IPS-20b (cell line): ENCODE results near the gene TMEM232.

ENCODE experiments used
- H3K27ac ChIP-seq: one replicate; pipeline ENCODE4 v1.5.1; 2013; ENCODE audit warnings: low read length
- H3K27me3 ChIP-seq: 2 replicates; pipeline ENCODE4 v1.6.1; 2013; ENCODE audit warnings: mild to moderate bottlenecking, low read length, inconsistent platforms; ENCODE audit not compliant: insufficient read depth
- H3K36me3 ChIP-seq: 2 replicates; pipeline ENCODE4 v1.6.1; 2013; ENCODE audit warnings: low read depth, mild to moderate bottlenecking, inconsistent platforms, low read length, moderate library complexity; ENCODE audit not compliant: insufficient read depth
- H3K4me1 ChIP-seq: 2 replicates; pipeline ENCODE4 v1.6.1; 2013; ENCODE audit warnings: mild to moderate bottlenecking, control low read depth, inconsistent platforms, low read length, moderate library complexity; ENCODE audit not compliant: insufficient read depth
- H3K4me3 ChIP-seq: 2 replicates; pipeline ENCODE4 v1.5.1; 2013; ENCODE audit warnings: mild to moderate bottlenecking, low read length, inconsistent platforms
- H3K9ac ChIP-seq: 2 replicates; pipeline ENCODE4 v1.6.1; 2013; ENCODE audit warnings: low read depth, mild to moderate bottlenecking, inconsistent platforms, low read length, moderate library complexity
- H3K9me3 ChIP-seq: 2 replicates; pipeline ENCODE4 v1.6.1; 2013; ENCODE audit warnings: mild to moderate bottlenecking, low read depth, low read length, inconsistent platforms; ENCODE audit not compliant: insufficient read depth

TMEM232 gene

GRCh38 chr5:110726249-110727024 is at the start of gene TMEM232:
TSS of gene TMEM232 (minus strand) at chr5:110726671. CDS start at chr5:110667352, 59,319 bp downstream.
- Histone ChIP-seq H3K27ac (no peak within 1 kb of the TSS), H3K9ac (peak within 1 kb of the TSS; percentile 59; the same call in 1 of the 2 replicates), H3K36me3 (no peaks in the 10 kb centered on the region), H3K4me1 (no peaks in the 10 kb centered on the region), H3K27me3 (no peaks in the 10 kb centered on the region), H3K9me3 (no peaks in the 10 kb centered on the region), H3K4me3 (peak within 1 kb of the TSS; percentile 76)

GRCh38 chr5:110770286-110770685 is 43.8 kb upstream of the TMEM232 start:
- Histone ChIP-seq H3K9me3 (no peaks in the 10 kb centered on the region), H3K36me3 (no peaks in the 10 kb centered on the region), H3K27me3 (no peaks in the 10 kb centered on the region), H3K9ac (no peak overlapping the region), H3K4me1 (no peaks in the 10 kb centered on the region), H3K4me3 (no peak overlapping the region), H3K27ac (no peak overlapping the region)

GRCh38 chr5:110769000-110769681 is 42.7 kb upstream of the TMEM232 start:
- Histone ChIP-seq H3K27ac (no peak overlapping the region), H3K36me3 (no peaks in the 10 kb centered on the region), H3K27me3 (no peaks in the 10 kb centered on the region), H3K9ac (no peak overlapping the region), H3K4me1 (no peaks in the 10 kb centered on the region), H3K9me3 (no peaks in the 10 kb centered on the region), H3K4me3 (no peak overlapping the region)

- Histone ChIP-seq H3K4me3 (no peak overlapping the region), H3K9me3 (no peaks in the 10 kb centered on the region), H3K9ac (no peak overlapping the region), H3K4me1 (no peaks in the 10 kb centered on the region), H3K27ac (no peak overlapping the region), H3K27me3 (no peaks in the 10 kb centered on the region), H3K36me3 (no peaks in the 10 kb centered on the region)
These were observed 41.8 kb upstream of the TMEM232 start for GRCh38 chr5:110768138-110768860.

GRCh38 chr5:110760158-110760557 is 33.7 kb upstream of the TMEM232 start:
- H3K36me3 ChIP-seq = peaks cover 50% of the 10 kb centered on the region

GRCh38 chr5:110757118-110757729 is 30.8 kb upstream of the TMEM232 start:
- Histone ChIP-seq H3K36me3 (peaks cover 47% of the 10 kb centered on the region), H3K4me1 (no peaks in the 10 kb centered on the region)

More at GRCh38 chr5:110760158-110760557, 33.7 kb upstream of the TMEM232 start:
- no peak overlapping the region for H3K4me3 ChIP-seq
- H3K4me1 ChIP-seq = no peaks in the 10 kb centered on the region
- H3K27me3 ChIP-seq = no peaks in the 10 kb centered on the region
- H3K9me3 ChIP-seq = no peaks in the 10 kb centered on the region
- H3K27ac ChIP-seq = no peak overlapping the region
- H3K9ac ChIP-seq = no peak overlapping the region

GRCh38 chr5:110754181-110754580 is 27.7 kb upstream of the TMEM232 start:
- H3K36me3 ChIP-seq = peaks cover 22% of the 10 kb centered on the region
- H3K9ac ChIP-seq = no peak overlapping the region
- H3K4me1 ChIP-seq = no peaks in the 10 kb centered on the region
- no peak overlapping the region for H3K27ac ChIP-seq
- no peaks in the 10 kb centered on the region for H3K9me3 ChIP-seq
- no peak overlapping the region for H3K4me3 ChIP-seq
- H3K27me3 ChIP-seq = no peaks in the 10 kb centered on the region

More at GRCh38 chr5:110757118-110757729, 30.8 kb upstream of the TMEM232 start:
- no peak overlapping the region for H3K9ac ChIP-seq
- no peak overlapping the region for H3K27ac ChIP-seq
- H3K9me3 ChIP-seq = no peaks in the 10 kb centered on the region
- H3K4me3 ChIP-seq = no peak overlapping the region
- no peaks in the 10 kb centered on the region for H3K27me3 ChIP-seq

- Histone ChIP-seq H3K27me3 (no peaks in the 10 kb centered on the region), H3K36me3 (peaks cover 25% of the 10 kb centered on the region), H3K27ac (no peak overlapping the region), H3K9me3 (no peaks in the 10 kb centered on the region), H3K9ac (no peak overlapping the region), H3K4me3 (no peak overlapping the region), H3K4me1 (no peaks in the 10 kb centered on the region)
These were observed 27.1 kb upstream of the TMEM232 start for GRCh38 chr5:110753600-110753999.

GRCh38 chr5:110752953-110753352 is 26.5 kb upstream of the TMEM232 start:
- no peak overlapping the region for H3K9ac ChIP-seq
- H3K9me3 ChIP-seq = no peaks in the 10 kb centered on the region
- H3K27ac ChIP-seq = no peak overlapping the region
- no peaks in the 10 kb centered on the region for H3K4me1 ChIP-seq
- H3K36me3 ChIP-seq = peaks cover 24% of the 10 kb centered on the region
- H3K27me3 ChIP-seq = no peaks in the 10 kb centered on the region
- no peak overlapping the region for H3K4me3 ChIP-seq

GRCh38 chr5:110751902-110752762 is 25.7 kb upstream of the TMEM232 start:
- Histone ChIP-seq H3K9me3 (no peaks in the 10 kb centered on the region), H3K36me3 (peaks cover 21% of the 10 kb centered on the region), H3K4me1 (no peaks in the 10 kb centered on the region), H3K27ac (no peak overlapping the region), H3K4me3 (no peak overlapping the region), H3K9ac (no peak overlapping the region), H3K27me3 (no peaks in the 10 kb centered on the region)
